Transverse colon (tissue), 4 donors: ENCODE results near the gene PLCD3. TPM values are rescaled to one million over a fixed set of nuclear protein-coding genes. Genes with fewer than 3 reads are reported as not detected.

Source experiments
- DNase-seq: peaks from one replicate; pipeline ENCODE4 v3.0.0-alpha.2; 2019
- H3K27ac ChIP-seq, 4 donors: fragments of 200-600 bp; sonication (generic); 2 replicates each; pipeline ENCODE4 v1.5.1; 2016 to 2018; ENCODE audit warnings: inconsistent platforms in 4 of 4
- H3K27me3 ChIP-seq: fragments of 200-600 bp; sonication (generic); 2 replicates; pipeline ENCODE4 v1.5.1; 2017; ENCODE audit warnings: inconsistent platforms
- H3K36me3 ChIP-seq, 4 donors: fragments of 200-600 bp; sonication (generic); 2 replicates each; pipeline ENCODE4 v1.5.1; 2017 to 2019; ENCODE audit warnings: inconsistent platforms in 4 of 4
- H3K4me1 ChIP-seq, 4 donors: fragments of 200-600 bp; sonication (generic); 2 replicates each; pipeline ENCODE4 v1.5.1; 2017 to 2020; ENCODE audit warnings: inconsistent platforms in 4 of 4
- H3K4me3 ChIP-seq, 4 donors: fragments of 200-600 bp; sonication (generic); 1 replicate in 1 of 4; 2 replicates in 3 of 4; pipeline versions ENCODE4 v1.5.1 to v1.6.1; 2017 to 2019; ENCODE audit warnings: inconsistent platforms in 4 of 4
- H3K9me3 ChIP-seq, 2 donors: fragments of 200-600 bp; sonication (generic); 2 replicates each; pipeline ENCODE4 v1.5.1; 2017 to 2019; ENCODE audit warnings: inconsistent platforms in 2 of 2
- EP300 ChIP-seq: sonication (generic); formaldehyde crosslinking; IDR thresholded peaks from one replicate; pipeline ENCODE4 v1.6.1; 2017; ENCODE audit warnings: antibody characterized with exemption, low read depth
- POLR2A ChIP-seq: fragments of 450-650 bp; IDR thresholded peaks from one replicate; pipeline ENCODE4 v1.6.1; 2016; ENCODE audit warnings: antibody characterized with exemption, mild to moderate bottlenecking, moderate library complexity
- POLR2AphosphoS5 ChIP-seq, 3 donors: sonication (generic); formaldehyde crosslinking; IDR thresholded peaks; one replicate each; pipeline ENCODE4 v1.6.1; 2016; ENCODE audit warnings: antibody characterized with exemption in 3 of 3
- WGBS, 2 donors: methylation state at CpG; one replicate each; pipeline ENCODE4 v1.1.5; 2018; ENCODE audit warnings: low coverage in 1 of 2; 5-methylcytosine and 5-hydroxymethylcytosine counted together
- in situ Hi-C, 4 donors: fragments of 200-750 bp; cut with MboI; loops; one replicate each; pipeline versions ENCODE4 v1.15.0 to v1.15.1; 2017; ENCODE audit warnings: low sequenced_read_pairs in 3 of 4, low pct_ligation_motif_present in 1 of 4, low pct_unique_long_range_greater_than_20kb in 1 of 4
- intact Hi-C: fragments of 100-400 bp; cut with DNase I; formaldehyde crosslinking; loops from one replicate; pipeline ENCODE4 v1.15.1; 2023; ENCODE audit warnings: low total_unique reads
- total RNA-seq, 4 donors: library from RNA; depleted of rRNA; stranded (reverse); fragments of >200 nt; gene quantifications; one replicate each; pipeline ENCODE4 v1.1.0, GENCODE V29; 2016
- TF ChIP-seq, protein P1 (sequence below), 5 experiments: fragments of 200-600 bp in 3 of 5; fragments of 450-650 bp in 2 of 5; sonication (generic) in 3 of 5; IDR thresholded peaks; 1 replicate in 2 of 5; 2 replicates in 3 of 5; pipeline ENCODE4 v1.5.1; 2016 to 2017; ENCODE audit warnings: antibody characterized with exemption in 5 of 5, inconsistent platforms in 3 of 5, mild to moderate bottlenecking in 2 of 5, moderate library complexity in 1 of 5

The PLCD3 gene
- total RNA-seq, 4 donors from 2014 or later, result 157 to 369 (median 335) TPM

DNA sequence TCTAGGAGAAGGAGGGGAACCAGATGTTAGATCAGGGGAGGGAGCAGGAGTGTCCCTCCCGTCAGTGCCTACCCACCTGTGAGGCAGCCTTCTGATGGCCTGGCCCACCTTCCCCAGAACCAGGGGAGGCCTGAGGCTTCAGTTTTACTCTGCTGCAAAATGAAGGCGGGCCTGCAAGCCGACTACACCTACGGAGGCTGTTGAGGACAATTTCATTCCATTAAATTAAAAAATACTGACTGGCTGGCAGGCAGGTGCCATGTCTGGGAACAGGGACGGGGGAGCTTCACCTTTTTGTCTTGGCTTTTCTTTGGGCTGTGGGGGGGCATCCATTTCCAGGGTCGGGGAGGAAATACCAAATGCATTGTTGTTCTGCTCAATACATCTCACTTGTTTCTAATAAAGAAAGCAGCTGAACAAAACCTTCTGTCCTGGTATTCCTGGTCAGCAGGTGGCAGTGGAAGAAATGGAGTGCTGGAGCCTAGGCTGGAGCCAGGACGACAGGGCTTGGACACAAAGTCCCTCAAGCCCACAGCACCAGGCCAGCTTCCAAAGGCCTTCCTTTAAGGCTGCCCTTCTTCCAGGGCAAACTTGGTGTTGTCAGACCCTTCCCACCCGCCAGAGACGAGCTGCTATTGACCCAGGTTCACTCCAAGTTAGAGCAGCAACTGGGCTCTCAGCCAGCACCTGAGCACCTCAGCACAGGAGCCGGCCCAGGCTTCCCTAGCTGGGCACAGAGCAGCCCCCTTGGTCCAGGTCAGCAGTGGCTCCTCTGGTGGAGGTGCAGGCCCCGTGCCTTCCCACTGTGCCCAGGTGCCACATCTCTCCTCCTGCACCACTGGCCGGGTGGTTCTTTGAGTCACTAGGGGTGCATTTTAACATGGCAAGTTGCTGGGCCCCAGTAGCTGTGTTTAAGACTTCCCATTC is 23.5 kb downstream of the PLCD3 start:
- peak overlapping the region in 2 of 4 donors; percentile 69 to 79 for H3K27ac ChIP-seq
- 63 to 73% methylated on average over 3 to 9 of the region's 12 CpGs for WGBS, 2 donors
- in situ Hi-C loops (loop anchor here in 2 of 4 donors (10.0 kb wide), 2 partner anchors 184 to 194 kb away; partner anchors contain the start of gene GFAP (in 1 of the 2)), intact Hi-C loops (loop anchor here (10.0 kb wide), 1 partner anchor 184 kb away; no protein-coding TSS in a partner anchor)
- DNase-seq, result peak; percentile 39
- H3K4me3 ChIP-seq, result no peak overlapping the region
- H3K36me3 ChIP-seq, result peaks cover 0 to 23% (median 9%) of the 10 kb centered on the region in 4 donors
- H3K9me3 ChIP-seq, result no peaks in the 10 kb centered on the region
- peaks cover 0 to 18% (median 2%) of the 10 kb centered on the region in 4 donors for H3K4me1 ChIP-seq
- TF ChIP-seq, protein P1, sequence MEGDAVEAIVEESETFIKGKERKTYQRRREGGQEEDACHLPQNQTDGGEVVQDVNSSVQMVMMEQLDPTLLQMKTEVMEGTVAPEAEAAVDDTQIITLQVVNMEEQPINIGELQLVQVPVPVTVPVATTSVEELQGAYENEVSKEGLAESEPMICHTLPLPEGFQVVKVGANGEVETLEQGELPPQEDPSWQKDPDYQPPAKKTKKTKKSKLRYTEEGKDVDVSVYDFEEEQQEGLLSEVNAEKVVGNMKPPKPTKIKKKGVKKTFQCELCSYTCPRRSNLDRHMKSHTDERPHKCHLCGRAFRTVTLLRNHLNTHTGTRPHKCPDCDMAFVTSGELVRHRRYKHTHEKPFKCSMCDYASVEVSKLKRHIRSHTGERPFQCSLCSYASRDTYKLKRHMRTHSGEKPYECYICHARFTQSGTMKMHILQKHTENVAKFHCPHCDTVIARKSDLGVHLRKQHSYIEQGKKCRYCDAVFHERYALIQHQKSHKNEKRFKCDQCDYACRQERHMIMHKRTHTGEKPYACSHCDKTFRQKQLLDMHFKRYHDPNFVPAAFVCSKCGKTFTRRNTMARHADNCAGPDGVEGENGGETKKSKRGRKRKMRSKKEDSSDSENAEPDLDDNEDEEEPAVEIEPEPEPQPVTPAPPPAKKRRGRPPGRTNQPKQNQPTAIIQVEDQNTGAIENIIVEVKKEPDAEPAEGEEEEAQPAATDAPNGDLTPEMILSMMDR (IDR thresholded peaks at IDR 0.05), result peak in 3 of 5 experiments; percentile 15 to 35 (median 17)
- TF ChIP-seq POLR2AphosphoS5 (IDR thresholded peaks at IDR 0.05), result no peak
- H3K27me3 ChIP-seq, result no peaks in the 10 kb centered on the region

DNA sequence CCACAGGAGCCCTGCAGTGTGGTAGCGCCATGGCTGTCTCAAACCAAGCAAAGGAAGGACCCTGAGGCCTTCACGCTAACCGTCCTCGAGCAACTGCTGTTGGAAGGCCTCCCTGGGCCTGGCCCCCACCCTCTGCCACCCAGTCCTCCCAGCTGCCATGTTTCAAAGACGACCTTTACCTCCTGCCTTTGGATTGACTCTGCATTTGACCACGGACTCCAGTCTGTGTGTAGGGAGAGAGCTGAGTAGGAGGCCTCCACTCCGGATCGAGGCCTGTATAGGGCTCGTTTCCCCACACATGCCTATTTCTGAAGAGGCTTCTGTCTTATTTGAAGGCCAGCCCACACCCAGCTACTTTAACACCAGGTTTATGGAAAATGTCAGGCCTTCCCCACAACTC is 24.3 kb downstream of the PLCD3 start:
- 65% methylated on average over 9 of the region's 9 CpGs; no CpG with 5 or more reads in 1 of the 2 donors for WGBS, 2 donors
- Histone ChIP-seq H3K27ac (peak overlapping the region in 1 of 4 donors; percentile 79), H3K9me3 (no peaks in the 10 kb centered on the region), H3K36me3 (peaks cover 0 to 31% (median 14%) of the 10 kb centered on the region in 4 donors), H3K27me3 (no peaks in the 10 kb centered on the region), H3K4me1 (peaks cover 0 to 18% (median 2%) of the 10 kb centered on the region in 4 donors), H3K4me3 (no peak overlapping the region)
- DNase-seq, result no peak
- in situ Hi-C loops, result loop anchor here in 2 of 4 donors (10.0 kb wide), 2 partner anchors 183 to 193 kb away; partner anchors contain the start of gene GFAP (in 1 of the 2)
- TF ChIP-seq POLR2AphosphoS5 (IDR thresholded peaks at IDR 0.05) (peak in 1 of 3 donors; percentile 14), EP300 (no peak)
- intact Hi-C loops, result loop anchor here (10.0 kb wide), 1 partner anchor 183 kb away; no protein-coding TSS in a partner anchor

DNA sequence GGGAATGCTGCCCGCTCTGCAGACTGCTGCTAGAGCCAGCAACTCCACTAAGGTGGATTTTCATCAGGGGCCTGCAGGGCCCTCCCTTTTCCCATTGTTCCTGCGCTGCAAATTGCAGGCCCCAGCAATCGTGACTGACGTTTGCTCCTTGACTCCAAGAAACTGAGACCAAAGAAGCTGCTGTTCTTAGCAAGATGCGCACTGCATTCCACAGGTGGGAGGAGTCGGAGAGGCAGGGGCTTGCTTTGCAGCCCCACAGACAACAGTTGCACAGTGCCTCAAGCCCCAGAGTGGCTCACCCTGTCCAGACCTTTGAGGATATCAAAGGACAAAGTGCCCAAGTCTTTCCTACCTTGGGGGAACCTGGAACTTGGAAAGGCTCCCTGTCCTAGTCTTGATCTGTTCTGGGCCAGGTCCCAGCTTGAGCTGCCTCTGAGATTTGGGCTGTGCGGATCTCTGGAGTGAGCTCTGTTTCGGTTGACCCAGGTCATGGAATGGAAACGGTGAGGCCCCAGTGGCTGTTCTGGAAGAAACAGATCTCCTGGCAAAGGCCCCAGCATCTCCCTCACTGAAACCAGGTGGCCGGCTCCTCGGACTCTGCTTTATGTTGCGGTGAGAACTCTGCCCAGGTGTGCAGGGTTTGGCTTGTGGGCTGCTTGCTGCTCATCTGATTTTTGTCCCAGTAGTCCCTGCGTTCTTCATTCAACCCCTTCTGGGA is 24.9 kb downstream of the PLCD3 start:
- Histone ChIP-seq H3K4me3 (no peak overlapping the region), H3K27ac (no peak overlapping the region), H3K36me3 (peaks cover 0 to 37% (median 16%) of the 10 kb centered on the region in 4 donors), H3K27me3 (no peaks in the 10 kb centered on the region), H3K4me1 (peaks cover 0 to 18% (median 2%) of the 10 kb centered on the region in 4 donors), H3K9me3 (no peaks in the 10 kb centered on the region)
- intact Hi-C loops, result loop anchor here (10.0 kb wide), 1 partner anchor 183 kb away; no protein-coding TSS in a partner anchor
- DNase-seq, result no peak
- TF ChIP-seq EP300 (no peak), POLR2A (no peak), POLR2AphosphoS5 (IDR thresholded peaks at IDR 0.05) (no peak)
- TF ChIP-seq, protein P1 (IDR thresholded peaks at IDR 0.05), result no peak
- 76 to 85% methylated on average over 3 to 13 of the region's 13 CpGs for WGBS, 2 donors
- in situ Hi-C loops, result loop anchor here in 2 of 4 donors (10.0 kb wide), 2 partner anchors 183 to 193 kb away; partner anchors contain the start of gene GFAP (in 1 of the 2)

DNA sequence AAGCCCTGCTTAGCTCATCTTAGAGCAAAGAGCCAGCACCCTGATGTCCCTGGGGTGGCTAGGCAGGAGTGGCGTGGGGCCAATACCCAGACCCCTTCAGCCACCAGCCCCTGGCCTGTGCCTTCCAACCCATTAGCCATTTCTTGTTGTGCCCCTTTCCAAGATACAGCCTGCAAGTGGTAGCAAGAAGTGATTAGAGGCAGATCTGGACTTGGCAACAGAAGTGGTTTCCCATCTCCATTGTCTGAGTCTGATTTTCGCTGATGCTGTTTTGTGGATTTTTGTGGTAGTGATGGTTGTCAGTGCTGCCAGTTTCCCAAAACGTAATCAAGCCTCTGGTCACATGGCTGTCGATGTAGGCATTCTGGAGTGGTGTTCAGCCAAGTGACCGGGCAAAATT is 25.7 kb downstream of the PLCD3 start:
- TF ChIP-seq EP300 (no peak), POLR2A (no peak), POLR2AphosphoS5 (IDR thresholded peaks at IDR 0.05) (no peak)
- TF ChIP-seq, protein P1 (IDR thresholded peaks at IDR 0.05), result no peak
- in situ Hi-C loops (loop anchor here in 2 of 4 donors (10.0 kb wide), 2 partner anchors 182 to 192 kb away; partner anchors contain the start of gene GFAP (in 1 of the 2)), intact Hi-C loops (loop anchor here (10.0 kb wide), 1 partner anchor 182 kb away; no protein-coding TSS in a partner anchor)
- Histone ChIP-seq H3K9me3 (no peaks in the 10 kb centered on the region), H3K4me1 (peaks cover 0 to 14% (median 2%) of the 10 kb centered on the region in 4 donors), H3K36me3 (peaks cover 0 to 41% (median 16%) of the 10 kb centered on the region in 4 donors), H3K4me3 (no peak overlapping the region), H3K27me3 (no peaks in the 10 kb centered on the region), H3K27ac (no peak overlapping the region)
- no peak for DNase-seq
- WGBS, 2 donors, result 88% methylated on average over 5 of the region's 5 CpGs; no CpG with 5 or more reads in 1 of the 2 donors
